Astrocyte (in vitro differentiated cells and primary cell): ENCODE data around the gene SF3B2. TPM values are rescaled to one million over a fixed set of nuclear protein-coding genes. Genes with fewer than 3 reads are reported as not detected.
A peak's percentile ranks its signal among the peaks of the same experiment; 100 is the strongest.
"Not testable (repeated sequence)": the region's sequence is repeated elsewhere in the genome, so short reads cannot be mapped to it uniquely, and the experiment has no call there.

Source experiments
- DNase-seq: peaks from one replicate; pipeline ENCODE4 v3.0.0-alpha.2; 2010; ENCODE audit warnings: low read depth
- FAIRE-seq: peaks from 2 replicates; lab custom pipeline; 2011; peaks lifted over from hg19 to GRCh38; lab: Jason Lieb, UNC
- H2AFZ ChIP-seq: 2 replicates; pipeline ENCODE4 v1.6.0; 2012; ENCODE audit warnings: low read depth, low read length, inconsistent platforms
- H3K27ac ChIP-seq: 2 replicates; pipeline ENCODE4 v1.5.1; 2011; ENCODE audit warnings: low read depth, low read length, inconsistent platforms
- H3K27me3 ChIP-seq: 2 replicates; pipeline ENCODE4 v1.6.0; 2011; ENCODE audit warnings: low read length, inconsistent platforms; ENCODE audit not compliant: insufficient read depth
- H3K36me3 ChIP-seq: 2 replicates; pipeline ENCODE4 v1.5.1; 2011; ENCODE audit warnings: low read length, inconsistent platforms; ENCODE audit not compliant: insufficient read depth
- H3K4me1 ChIP-seq: 2 replicates; pipeline ENCODE4 v1.5.1; 2011; ENCODE audit warnings: low read length, inconsistent platforms; ENCODE audit not compliant: insufficient read depth
- H3K4me2 ChIP-seq: 2 replicates; pipeline ENCODE4 v1.6.0; 2012; ENCODE audit warnings: low read length, inconsistent platforms
- H3K4me3 ChIP-seq: 2 replicates; pipeline ENCODE4 v1.5.1; 2011; ENCODE audit warnings: low read depth, mild to moderate bottlenecking, low read length, inconsistent platforms; ENCODE audit not compliant: insufficient read depth
- H3K79me2 ChIP-seq: 2 replicates; pipeline ENCODE4 v1.6.0; 2012; ENCODE audit warnings: mild to moderate bottlenecking, low read length, inconsistent platforms; ENCODE audit not compliant: insufficient read depth
- H3K9ac ChIP-seq: 2 replicates; pipeline ENCODE4 v1.6.0; 2012; ENCODE audit warnings: mild to moderate bottlenecking, low read length, inconsistent platforms
- H3K9me3 ChIP-seq: 2 replicates; pipeline ENCODE4 v1.5.1; 2012; ENCODE audit warnings: low read depth, mild to moderate bottlenecking, low read length, inconsistent platforms; ENCODE audit not compliant: insufficient read depth
- H4K20me1 ChIP-seq: 2 replicates; pipeline ENCODE4 v1.6.0; 2012; ENCODE audit warnings: low read length, inconsistent platforms; ENCODE audit not compliant: insufficient read depth
- H3K27ac Mint-ChIP-seq: one replicate; pipeline ENCODE4 v1.8.0; 2021; ENCODE audit warnings: mild to moderate bottlenecking, mixed read lengths; ENCODE audit not compliant: unreplicated experiment
- H3K27me3 Mint-ChIP-seq: one replicate; pipeline ENCODE4 v1.8.0; 2021; ENCODE audit warnings: low read depth, mixed read lengths; ENCODE audit not compliant: unreplicated experiment
- H3K36me3 Mint-ChIP-seq: one replicate; pipeline ENCODE4 v1.8.0; 2021; ENCODE audit warnings: low read depth, mixed read lengths; ENCODE audit not compliant: unreplicated experiment
- H3K4me1 Mint-ChIP-seq: one replicate; pipeline ENCODE4 v1.8.0; 2021; ENCODE audit warnings: low read depth, mixed read lengths; ENCODE audit not compliant: unreplicated experiment
- H3K4me3 Mint-ChIP-seq: one replicate; pipeline ENCODE4 v1.8.0; 2021; ENCODE audit warnings: mild to moderate bottlenecking, moderate library complexity, mixed read lengths; ENCODE audit not compliant: unreplicated experiment
- H3K9me3 Mint-ChIP-seq: one replicate; pipeline ENCODE4 v1.8.0; 2021; ENCODE audit warnings: mild to moderate bottlenecking, mixed read lengths; ENCODE audit not compliant: unreplicated experiment
- CTCF ChIP-seq: IDR thresholded peaks from 2 replicates; pipeline ENCODE4 v1.5.1; 2011; ENCODE audit warnings: low read depth, mild to moderate bottlenecking, inconsistent platforms, low read length, moderate library complexity; ENCODE audit not compliant: insufficient read depth
- EZH2 ChIP-seq: IDR thresholded peaks from 2 replicates; pipeline ENCODE4 v1.6.1; 2012; ENCODE audit warnings: mild to moderate bottlenecking, low read length, inconsistent platforms; ENCODE audit not compliant: insufficient read depth
- total RNA-seq: library from RNA; stranded (reverse); gene quantifications from 2 replicates; pipeline ENCODE4 v1.2.1, GENCODE V29; 2021

Gene SF3B2
- total RNA-seq, 1 donor from 2014 or later: 170 TPM

DNA sequence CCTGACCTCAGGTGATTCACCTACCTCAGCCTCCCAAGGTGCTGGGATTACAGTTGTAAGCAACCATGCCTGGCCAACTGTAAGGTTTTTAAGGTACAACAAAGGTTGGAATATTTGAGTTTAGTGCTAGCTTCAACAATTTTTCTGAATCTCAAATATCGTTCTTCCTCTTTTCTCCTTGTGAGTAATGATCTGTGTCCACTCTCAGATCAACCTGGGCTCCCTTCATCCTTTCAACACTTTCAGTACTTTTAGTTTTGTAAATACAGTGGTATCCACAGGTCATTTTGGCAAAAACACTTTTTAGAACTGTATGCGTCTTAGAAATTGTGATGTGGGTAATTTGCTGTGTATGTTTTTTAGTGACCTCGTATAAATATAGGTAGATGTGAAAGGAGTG, 25.8 kb downstream of the SF3B2 start:
- no peak overlapping the region for H3K4me3 ChIP-seq
- no peak overlapping the region for H3K27ac Mint-ChIP-seq

DNA sequence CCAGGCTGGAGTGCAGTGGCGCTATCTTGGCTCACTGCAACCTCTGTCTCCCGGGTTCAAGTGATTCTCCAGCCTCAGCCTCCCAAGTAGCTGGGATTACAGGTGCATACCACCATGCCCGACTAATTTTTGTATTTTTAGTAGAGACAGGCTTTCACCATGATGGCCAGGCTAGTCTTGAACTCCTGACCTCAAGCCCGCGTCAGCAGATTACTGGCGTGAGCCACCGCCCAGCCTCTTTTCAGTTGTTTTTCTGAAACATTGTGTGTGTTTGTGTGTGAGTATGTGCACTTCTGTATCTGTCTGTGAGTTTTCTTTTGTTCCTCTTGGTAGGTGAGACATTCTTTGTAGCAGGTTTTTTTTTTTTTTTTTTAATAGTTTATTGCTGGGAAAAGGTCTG, 26.8 kb downstream of the SF3B2 start:
- H3K4me3 ChIP-seq, H3K27ac Mint-ChIP-seq, H2AFZ ChIP-seq, H3K36me3 ChIP-seq, DNase-seq, H3K9me3 ChIP-seq, H3K4me3 Mint-ChIP-seq, H3K27ac ChIP-seq, H3K9me3 Mint-ChIP-seq, FAIRE-seq, H3K9ac ChIP-seq, H3K27me3 ChIP-seq, H3K27me3 Mint-ChIP-seq, H3K4me2 ChIP-seq: not testable (repeated sequence)
- Histone ChIP-seq H4K20me1 (peaks cover 67% of the 10 kb centered on the region), H3K4me1 (peaks cover 31% of the 10 kb centered on the region), H3K79me2 (peaks cover 87% of the 10 kb centered on the region)
- peaks cover 35% of the 10 kb centered on the region for H3K4me1 Mint-ChIP-seq
- H3K36me3 Mint-ChIP-seq: peaks cover 14% of the 10 kb centered on the region

More for the DNA sequence above, 25.8 kb downstream of the SF3B2 start:
- H3K4me1 Mint-ChIP-seq: peaks cover 25% of the 10 kb centered on the region
- Histone ChIP-seq H3K79me2 (peaks cover 88% of the 10 kb centered on the region), H3K9me3 (no peaks in the 10 kb centered on the region), H3K36me3 (peaks cover 15% of the 10 kb centered on the region), H3K4me2 (no peak overlapping the region), H4K20me1 (peaks cover 61% of the 10 kb centered on the region), H3K9ac (no peak overlapping the region), H3K4me1 (peaks cover 21% of the 10 kb centered on the region), H2AFZ (no peak overlapping the region), H3K27ac (no peak overlapping the region), H3K27me3 (no peaks in the 10 kb centered on the region)
- H3K4me3 Mint-ChIP-seq: no peak overlapping the region
- peaks cover 14% of the 10 kb centered on the region for H3K36me3 Mint-ChIP-seq
- H3K9me3 Mint-ChIP-seq: no peaks in the 10 kb centered on the region
- H3K27me3 Mint-ChIP-seq: no peaks in the 10 kb centered on the region
- no peak for DNase-seq
- FAIRE-seq: no peak
- TF ChIP-seq CTCF: no peak
- TF ChIP-seq EZH2: no peak

DNA sequence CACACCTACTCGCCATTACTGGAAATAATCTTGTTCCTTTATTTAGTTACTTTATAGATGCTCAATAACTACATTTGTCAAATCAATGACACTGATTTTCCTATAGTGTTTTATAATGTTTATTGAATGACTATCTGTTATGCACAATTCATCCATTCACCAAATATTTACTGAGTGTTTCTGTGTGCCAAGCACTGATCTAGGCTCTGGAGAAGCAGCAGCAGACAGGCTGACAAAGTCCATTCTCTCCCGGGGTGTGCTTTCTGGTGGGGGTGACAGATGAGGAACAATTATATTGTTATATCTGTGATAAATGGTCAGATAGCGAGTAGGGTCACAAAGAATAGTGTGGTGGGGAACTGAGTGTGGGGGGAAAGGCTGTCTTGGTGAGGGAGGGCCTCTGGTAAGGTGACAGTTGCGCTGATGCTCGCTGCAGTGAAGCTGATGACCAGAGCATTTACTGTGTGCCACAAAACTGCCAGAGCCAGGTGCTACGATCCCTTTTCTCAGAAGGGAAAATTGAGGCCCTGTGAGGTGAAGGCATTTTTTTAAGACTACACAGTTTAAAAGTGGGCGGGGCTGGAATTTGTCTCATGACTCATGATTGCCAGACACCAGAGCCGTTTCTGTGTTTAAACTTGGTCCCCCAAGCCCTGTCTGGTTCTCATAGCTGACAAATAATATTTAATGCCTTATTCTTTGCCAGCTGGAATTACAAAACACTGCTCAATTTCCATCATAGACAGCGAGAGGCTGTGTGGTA, 28.1 kb downstream of the SF3B2 start:
- TF ChIP-seq EZH2 (no peak), CTCF (no peak)
- Histone ChIP-seq H3K27me3 (no peaks in the 10 kb centered on the region), H3K9me3 (no peaks in the 10 kb centered on the region), H3K36me3 (peaks cover 3% of the 10 kb centered on the region), H2AFZ (no peak overlapping the region), H3K79me2 (peaks cover 90% of the 10 kb centered on the region), H3K4me3 (no peak overlapping the region), H3K9ac (peak overlapping the region; percentile 43), H4K20me1 (peaks cover 71% of the 10 kb centered on the region), H3K27ac (peak overlapping the region; percentile 65), H3K4me1 (peaks cover 33% of the 10 kb centered on the region), H3K4me2 (peak overlapping the region; percentile 44)
- Mint-ChIP-seq H3K27ac (peak overlapping the region; percentile 87), H3K4me1 (peaks cover 46% of the 10 kb centered on the region), H3K9me3 (no peaks in the 10 kb centered on the region), H3K4me3 (peak overlapping the region; percentile 22), H3K36me3 (peaks cover 10% of the 10 kb centered on the region), H3K27me3 (no peaks in the 10 kb centered on the region)
- FAIRE-seq (peak; percentile 20), DNase-seq (peak; percentile 74)
